GM12864 (cell line): Measurements from ENCODE around the gene EPHX1.

Experiments
- DNase-seq: peaks from one replicate; pipeline ENCODE4 v3.0.0-alpha.2; 2011; ENCODE audit warnings: low read depth
- H3K4me3 ChIP-seq: 2 replicates; pipeline ENCODE4 v1.5.1; 2011; ENCODE audit warnings: mild to moderate bottlenecking, low read depth, low read length, control low read depth
- CTCF ChIP-seq: IDR thresholded peaks from 2 replicates; pipeline ENCODE4 v1.5.1; 2011; ENCODE audit warnings: low read depth, mild to moderate bottlenecking, moderate library complexity, low read length, control low read depth, inconsistent platforms; ENCODE audit errors: missing control alignments

The EPHX1 gene

GRCh38 chr1:225815526-225816178, 5.7 kb downstream of the EPHX1 start:
- H3K4me3 ChIP-seq: no peak overlapping the region
- DNase-seq: no peak
- no peak for TF ChIP-seq CTCF

GRCh38 chr1:225816643-225817538, 7.0 kb downstream of the EPHX1 start:
- H3K4me3 ChIP-seq: no peak overlapping the region
- DNase-seq: no peak
- no peak for TF ChIP-seq CTCF

- no peak overlapping the region for H3K4me3 ChIP-seq
- no peak for DNase-seq
- no peak for TF ChIP-seq CTCF
Observed at GRCh38 chr1:225817611-225818061, 7.7 kb downstream of the EPHX1 start.

GRCh38 chr1:225818229-225818628, 8.3 kb downstream of the EPHX1 start:
- no peak for TF ChIP-seq CTCF
- no peak for DNase-seq
- no peak overlapping the region for H3K4me3 ChIP-seq

- no peak overlapping the region for H3K4me3 ChIP-seq
- no peak for TF ChIP-seq CTCF
- no peak for DNase-seq
Observed at GRCh38 chr1:225819346-225820192, 9.6 kb downstream of the EPHX1 start.

- TF ChIP-seq CTCF: no peak
Observed at GRCh38 chr1:225820522-225821120, 10.7 kb downstream of the EPHX1 start.

More at GRCh38 chr1:225820522-225821120, 10.7 kb downstream of the EPHX1 start:
- H3K4me3 ChIP-seq: no peak overlapping the region
- no peak for DNase-seq
